Left colon (tissue), 2 donors: Measurements from ENCODE around the gene PRPH. TPM values are rescaled to one million over a fixed set of nuclear protein-coding genes. Genes with fewer than 3 reads are reported as not detected.

Experiments used
- ATAC-seq: fragments of 200-7000 bp; cut with Tn5 transposase; one replicate; pipeline ENCODE4 v1.9.1; 2020; ENCODE audit warnings: mild to moderate bottlenecking, moderate library complexity
- DNase-seq, 2 donors: peaks; one replicate each; pipeline ENCODE4 v3.0.0-alpha.2; 2020
- intact Hi-C, 2 donors: fragments of 100-400 bp; cut with DNase I in 1 of 2; cut with micrococcal nuclease in 1 of 2; formaldehyde crosslinking; loops; one replicate each; pipeline versions ENCODE4 v1.11.2 to v1.14.0; 2022; cut with DNase I, micrococcal nuclease
- total RNA-seq, 2 donors: library from RNA; stranded (reverse); fragmentation: NEBNext Ultra II Directional; extraction: Animal tissue kit (Norgen Biotek cat#: 25700); gene quantifications; one replicate each; pipeline ENCODE4 v1.2.1, GENCODE V29; 2021
- donor health status: DM: no; HTN: no; CAD: no.
- donor health status: DM: yes; HTN: yes; CAD: no.

PRPH gene
- total RNA-seq, 2 donors from 2014 or later, result 5.5 to 14.3 TPM

DNA sequence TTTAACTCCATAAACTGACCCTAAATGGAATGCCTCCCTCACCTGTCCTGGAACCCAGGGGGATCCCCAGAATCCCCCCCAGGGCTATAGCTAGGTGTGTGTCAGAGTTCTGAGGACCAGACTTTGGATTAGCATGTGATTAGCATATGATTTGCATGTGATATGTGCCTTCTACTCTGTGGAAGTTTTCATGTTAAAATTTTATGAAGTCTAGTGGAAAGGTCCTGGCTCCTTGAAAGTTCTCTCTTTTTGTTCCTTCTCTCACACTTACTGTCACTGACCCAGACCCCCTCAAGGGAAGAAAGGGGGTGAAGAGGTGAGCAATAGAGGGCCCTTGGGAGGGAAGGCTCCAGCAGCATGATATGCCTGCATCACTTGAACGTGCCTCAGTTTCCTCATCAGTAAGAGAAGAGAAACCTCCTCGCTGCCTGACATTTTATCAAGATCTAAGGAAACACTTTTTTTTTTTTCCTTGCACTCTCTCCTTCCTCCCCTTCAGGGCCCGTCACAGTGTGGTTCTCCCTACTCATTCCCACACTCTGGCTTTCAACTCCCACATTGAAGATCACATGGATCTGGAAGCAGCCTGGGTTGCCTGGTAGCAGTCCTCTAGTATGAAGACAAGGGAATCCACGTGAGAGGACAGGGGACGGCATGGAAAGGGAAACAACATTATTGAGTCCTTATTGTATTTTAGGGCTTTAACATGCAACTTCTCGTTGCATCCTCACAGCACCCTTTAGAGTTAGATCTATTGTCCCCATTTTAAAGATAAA, 45.3 kb downstream of the PRPH start:
- no peak for DNase-seq
- no peak for ATAC-seq
- intact Hi-C loops, result loop anchor here in 1 of 2 donors (10.0 kb wide), 1 partner anchor 175 kb away; no protein-coding TSS in a partner anchor

- no peak for DNase-seq
- intact Hi-C loops, result loop anchor here in 1 of 2 donors (10.0 kb wide), 1 partner anchor 174 kb away; no protein-coding TSS in a partner anchor
- no peak for ATAC-seq
Measured at GRCh38 chr12:49340971-49341776, 46.2 kb downstream of the PRPH start.

DNA sequence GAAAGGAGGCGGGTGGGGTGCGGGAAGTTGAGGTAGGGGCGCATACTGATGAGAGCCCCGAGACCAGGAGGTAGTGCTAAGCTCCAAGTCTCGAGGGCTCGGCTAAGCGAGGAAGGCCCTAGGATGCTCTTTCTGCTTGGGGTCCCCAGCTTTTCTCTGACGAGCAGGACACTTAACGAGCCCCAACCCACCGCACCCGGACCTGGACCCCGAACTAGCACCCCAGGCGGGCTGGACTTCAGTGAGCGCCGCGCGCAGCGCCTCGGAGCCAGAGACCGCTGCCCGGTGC, 46.8 kb downstream of the PRPH start:
- DNase-seq (no peak), ATAC-seq (no peak)
- intact Hi-C loops, result loop anchor here in 1 of 2 donors (10.0 kb wide), 1 partner anchor 173 kb away; no protein-coding TSS in a partner anchor

DNA sequence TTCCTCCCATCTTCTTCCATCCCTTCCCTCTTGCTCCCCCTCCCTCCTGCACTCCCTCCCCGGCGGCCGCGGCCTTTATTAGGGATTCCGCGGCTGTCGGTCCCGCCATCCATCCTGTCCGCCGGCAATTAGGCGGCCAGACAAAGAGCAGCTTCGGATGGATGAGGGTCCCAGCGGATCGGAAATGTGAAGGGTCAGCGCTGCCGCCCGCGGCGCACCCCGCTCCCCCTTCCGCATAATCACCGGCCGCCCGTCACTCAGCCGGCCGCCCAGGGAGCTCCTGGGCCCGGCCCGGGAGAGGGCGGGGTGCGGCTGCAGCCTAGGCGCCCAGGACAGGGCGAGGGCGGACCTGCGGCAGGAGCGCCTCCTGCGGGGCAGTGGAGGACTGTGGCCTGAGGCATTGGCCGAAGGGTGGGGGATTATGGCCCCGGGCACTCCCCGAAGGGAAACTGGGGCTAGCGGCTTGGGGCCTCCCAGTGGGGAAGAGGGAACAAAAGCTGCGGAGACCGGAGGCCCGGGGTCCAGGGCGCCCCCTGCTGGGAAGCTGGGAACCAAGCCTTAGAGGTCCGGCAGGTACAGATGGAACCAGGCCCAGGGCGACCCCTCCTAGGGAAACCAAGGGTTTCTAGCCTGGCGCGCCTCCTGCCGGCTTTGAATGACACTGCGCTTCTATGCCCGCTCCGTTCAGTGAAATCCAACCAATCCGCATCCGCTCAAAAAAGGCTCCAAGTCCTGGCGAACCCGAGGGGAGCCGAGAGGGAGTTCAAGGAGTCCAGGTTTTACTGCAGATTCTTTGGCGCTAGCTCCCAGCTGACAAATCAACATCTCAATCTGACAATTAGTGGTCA, 47.3 kb downstream of the PRPH start:
- peak; percentile 66 for ATAC-seq
- intact Hi-C loops, result loop anchor here in 1 of 2 donors (10.0 kb wide), 1 partner anchor 173 kb away; no protein-coding TSS in a partner anchor
- DNase-seq, result peak; percentile 80 to 86

- DNase-seq, result no peak
- ATAC-seq, result no peak
- intact Hi-C loops, result loop anchor here in 1 of 2 donors (10.0 kb wide), 1 partner anchor 172 kb away; no protein-coding TSS in a partner anchor
Measured at GRCh38 chr12:49342914-49343731, 48.2 kb downstream of the PRPH start.

DNA sequence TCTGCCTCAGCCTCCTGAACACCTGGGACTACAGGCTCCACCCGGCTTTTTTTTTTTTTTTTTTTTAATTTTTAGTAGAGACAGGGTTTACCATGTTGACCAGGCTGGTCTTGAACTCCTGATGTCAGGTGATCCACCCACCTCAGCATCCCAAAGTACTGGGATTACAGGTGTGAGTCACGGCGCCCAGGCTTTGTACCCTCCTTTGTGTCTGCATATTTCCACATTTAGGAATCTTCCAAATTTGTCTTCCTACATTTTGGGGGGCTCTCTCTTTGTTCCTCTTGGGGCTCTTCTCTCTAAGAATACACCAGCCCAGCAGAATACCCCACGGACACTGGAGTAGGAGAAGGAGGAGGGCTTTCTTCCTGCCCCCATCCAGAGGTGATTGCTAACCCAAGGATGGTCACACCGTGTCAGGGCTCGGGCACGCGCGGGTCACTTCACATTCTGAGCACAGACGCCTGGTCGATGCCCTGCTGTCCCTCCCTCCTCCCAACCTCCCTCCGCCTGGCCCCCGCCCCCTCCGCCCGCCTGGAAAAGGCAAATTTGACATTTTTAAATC, 49.6 kb downstream of the PRPH start:
- no peak for DNase-seq
- no peak for ATAC-seq
- intact Hi-C loops, result loop anchor here in 1 of 2 donors (10.0 kb wide), 1 partner anchor 170 kb away; no protein-coding TSS in a partner anchor

- intact Hi-C loops, result loop anchor here in 1 of 2 donors (10.0 kb wide), 1 partner anchor 170 kb away; no protein-coding TSS in a partner anchor
- no peak for ATAC-seq
Measured at GRCh38 chr12:49345051-49345824, 50.3 kb downstream of the PRPH start.

GRCh38 chr12:49345825-49346658, 51.1 kb downstream of the PRPH start:
- ATAC-seq (no peak), DNase-seq (no peak)
- intact Hi-C loops, result loop anchor here in 1 of 2 donors (10.0 kb wide), 1 partner anchor 169 kb away; no protein-coding TSS in a partner anchor

More at GRCh38 chr12:49345051-49345824, 50.3 kb downstream of the PRPH start:
- peak in 1 of 2 donors; percentile 48 for DNase-seq

- ATAC-seq (peak; percentile 28), DNase-seq (peak in 1 of 2 donors; percentile 52)
- intact Hi-C loops, result loop anchor here in 1 of 2 donors (10.0 kb wide), 1 partner anchor 168 kb away; no protein-coding TSS in a partner anchor
Measured at GRCh38 chr12:49346659-49347310, 51.8 kb downstream of the PRPH start, which contains the start of gene DNAJC22. TSS of gene DNAJC22 (plus strand) at chr12:49346888. CDS start at chr12:49348873, 1,985 bp downstream.

DNA sequence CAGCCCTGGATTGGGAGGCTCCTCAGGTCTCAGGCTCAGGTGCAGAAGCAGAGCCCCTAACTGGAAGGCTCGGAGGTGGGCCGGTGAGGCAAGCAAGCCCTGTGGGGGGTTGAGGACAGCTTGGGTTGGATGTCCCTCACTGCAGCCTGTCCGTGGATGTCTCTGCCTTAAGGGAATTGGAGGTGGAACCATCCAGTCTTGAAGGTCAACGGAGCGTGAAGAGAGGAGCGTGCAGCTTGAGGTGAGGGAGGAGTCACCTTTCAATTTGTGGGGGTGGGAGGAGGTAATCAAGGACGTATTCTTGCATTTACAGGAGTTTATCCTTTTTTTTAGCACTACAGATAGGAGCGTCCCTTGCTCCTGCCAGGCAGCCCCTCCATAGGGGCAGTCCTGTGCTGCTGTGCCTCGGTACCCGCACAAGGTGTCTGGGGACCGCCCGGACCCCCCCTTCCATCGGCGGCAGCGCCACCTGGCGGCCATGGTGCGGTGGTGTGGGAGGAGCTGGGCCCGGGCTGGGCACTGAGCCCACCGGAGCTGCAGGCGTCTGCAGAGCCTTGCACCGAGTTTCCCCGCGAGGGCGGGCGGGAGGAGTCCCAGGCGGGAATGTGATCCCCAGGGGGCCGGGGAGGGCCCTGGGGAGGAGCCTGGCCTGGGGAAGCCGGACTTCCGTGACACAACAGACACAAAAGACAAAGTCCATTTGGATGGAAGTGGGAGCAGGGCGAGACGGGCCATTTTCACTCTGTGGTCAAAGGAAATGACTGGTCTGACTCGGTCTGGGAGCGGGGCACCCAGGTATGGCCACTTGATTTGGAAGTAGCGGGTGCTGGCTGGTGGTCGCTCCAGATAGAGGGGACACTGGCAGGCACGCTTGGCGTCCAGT, 52.6 kb downstream of the PRPH start:
- peak; percentile 92 for ATAC-seq
- intact Hi-C loops, result loop anchor here in 1 of 2 donors (10.0 kb wide), 1 partner anchor 167 kb away; no protein-coding TSS in a partner anchor
- DNase-seq, result peak; percentile 89 to 94
